Heart right ventricle (tissue), 16 donors: ENCODE measurements around the gene KIF26B. TPM values are rescaled to one million over a fixed set of nuclear protein-coding genes. Genes with fewer than 3 reads are reported as not detected.

Experiments
- ATAC-seq, 8 donors: fragments of 200-7000 bp; cut with Tn5 transposase; one replicate each; pipeline ENCODE4 v1.9.1; 2020; ENCODE audit warnings: mild to moderate bottlenecking in 8 of 8, moderate library complexity in 8 of 8, moderate number of reproducible peaks in 1 of 8
- DNase-seq, 2 donors: peaks; one replicate each; pipeline ENCODE4 v3.0.0-alpha.2; 2020
- H3K27ac ChIP-seq, 10 donors: fragments of 200-600 bp; sonication (generic) in 2 of 10; one replicate each; pipeline versions ENCODE4 v1.5.0 to v1.8.0; 2020 to 2022; ENCODE audit warnings: mild to moderate bottlenecking in 3 of 10
- H3K27me3 ChIP-seq, 7 donors: fragments of 200-600 bp; one replicate each; pipeline ENCODE4 v1.8.0; 2021 to 2022; ENCODE audit warnings: mild to moderate bottlenecking in 2 of 7
- H3K36me3 ChIP-seq, 9 donors: fragments of 200-600 bp; sonication (generic) in 1 of 9; one replicate each; pipeline versions ENCODE4 v1.5.0 to v1.8.0; 2020 to 2022; ENCODE audit warnings: mild to moderate bottlenecking in 2 of 9
- H3K4me1 ChIP-seq, 9 donors: fragments of 200-600 bp; sonication (generic) in 1 of 9; one replicate each; pipeline versions ENCODE4 v1.5.0 to v1.8.0; 2020 to 2022; ENCODE audit warnings: mild to moderate bottlenecking in 4 of 9
- H3K4me3 ChIP-seq, 10 donors: fragments of 200-600 bp; sonication (generic) in 2 of 10; one replicate each; pipeline versions ENCODE4 v1.5.0 to v1.8.0; 2020 to 2022; ENCODE audit warnings: mild to moderate bottlenecking in 7 of 10, moderate library complexity in 2 of 10
- H3K9me3 ChIP-seq, 11 donors: fragments of 200-600 bp in 10 of 11; sonication (generic) in 2 of 11; one replicate each; pipeline versions ENCODE4 v1.5.0 to v1.8.0; 2013 to 2022; ENCODE audit warnings: mild to moderate bottlenecking in 2 of 11, control low read depth in 1 of 11, moderate library complexity in 1 of 11
- CTCF ChIP-seq, 9 donors: fragments of 200-600 bp; sonication (generic) in 2 of 9; IDR thresholded peaks; one replicate each; pipeline versions ENCODE4 v1.5.0 to v1.8.0; 2021 to 2022; ENCODE audit warnings: antibody characterized with exemption in 9 of 9, mild to moderate bottlenecking in 5 of 9, moderate library complexity in 1 of 9
- WGBS, 2 donors: extraction: QIAGEN DNeasy Blood & Tissue Kit; methylation state at CpG; one replicate each; pipeline ENCODE4 v1.1.7; 2013; ENCODE audit warnings: inconsistent platforms in 1 of 2; 5-methylcytosine and 5-hydroxymethylcytosine counted together
- intact Hi-C, 10 donors: fragments of 100-400 bp; cut with DNase I; formaldehyde crosslinking; loops; one replicate each; pipeline versions ENCODE4 v1.11.1 to v1.14.2; 2022
- polyA plus RNA-seq, 2 donors: library from polyadenylated mRNA; stranded (reverse); fragments of 200-250 nt; gene quantifications; one replicate each; pipeline ENCODE4 v1.2.3, GENCODE V29; 2013
- total RNA-seq, 10 donors: library from RNA; stranded (reverse); fragmentation: NEBNext Ultra II Directional in 3 of 10; extraction: Animal tissue kit (Norgen Biotek cat#: 25700) in 3 of 10; gene quantifications; one replicate each; pipeline versions ENCODE4 v1.2.1 to v1.2.4, GENCODE V29; 2021 to 2023
- donor health status: Arrhythmogenic right ventricular cardiomyopathy.
- donor health status: ischemic (EF 13 %, LVEDD 7.1; RV severe dilation, severe dysfunction).
- donor health status: healthy with polysubstance abuse.
- donor health status: DM: no; HTN: yes; CAD: no.
- donor health status: DM: no; HTN: no; CAD: no.
- donor health status: ischemic (EF 25% LVEDD 6.9; RV normal size, moderate dysfunction).
- donor health status: ischemic (EF 25% LVEDD 5.7; RV mildly dilated, moderate dysfunction).
- donor health status: healthy.
- donor health status: DM: yes; HTN: yes; CAD: no.
- donor health status: Ischemic cardiomyopathy.
- donor health status: ischemic (EF 35%, LVEDD 5.7; RV mildly dilated, moderate dysfunction).
- donor health status: nonischemic (EF 11% LVEDD 7.7; RV severe dilation, severe dysfunction).
- donor health status: DM: yes; HTN: yes; CAD: no.
- donor health status: PGD.
- donor health status: ischemic (EF 29% LVEDD 5.4; RV normal size, mild dysfunction).
- donor health status: nonischemic (EF 23%, LVEDD 6.1; RV moderate dilation, normal function).

KIF26B gene
- total and polyA plus RNA-seq, 12 donors = 0.66 to 8.8 (median 2.8) TPM

DNA sequence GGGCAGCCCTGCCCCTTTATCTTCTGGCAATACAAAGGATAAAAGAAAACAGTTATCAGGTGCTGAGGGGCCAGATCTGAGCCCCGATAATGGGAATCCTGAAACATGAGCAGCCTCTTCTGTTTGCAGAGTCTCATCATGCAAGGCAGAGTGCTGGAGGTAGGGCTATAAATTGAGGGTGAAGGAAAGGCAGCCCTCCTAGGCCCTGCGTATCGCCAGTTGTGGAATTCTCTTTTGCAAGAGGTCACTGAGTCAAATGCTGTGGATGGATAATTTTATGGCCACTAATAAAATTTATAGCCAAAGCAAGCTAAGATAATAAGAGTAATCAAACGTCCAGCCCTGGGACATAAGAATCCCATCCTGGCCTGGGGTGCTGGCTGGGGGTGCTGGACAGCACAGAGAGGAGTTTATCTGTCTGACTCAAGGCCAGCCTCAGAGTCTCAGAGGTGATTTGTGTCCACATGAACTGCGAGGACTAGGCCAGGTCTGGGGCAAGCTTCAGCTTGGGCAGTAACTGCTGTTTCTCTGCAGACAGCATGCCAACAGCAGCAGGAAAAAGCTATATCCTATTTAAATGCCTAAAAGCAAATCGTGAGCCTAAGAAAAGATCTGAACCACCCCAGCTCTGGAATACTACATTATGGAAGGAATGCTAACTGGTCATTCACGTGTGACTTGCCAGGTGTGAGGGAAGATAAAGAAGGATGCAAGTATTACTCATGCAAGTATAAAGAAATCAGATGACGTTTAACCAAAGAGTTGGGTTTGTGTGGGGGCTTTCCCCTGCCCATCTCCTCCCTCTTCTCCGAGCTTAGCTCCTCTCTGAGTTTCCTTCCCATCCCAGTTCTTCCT is 254.8 kb downstream of the KIF26B start:
- no peak for DNase-seq
- Histone ChIP-seq H3K4me1 (no peaks in the 10 kb centered on the region), H3K27me3 (peaks cover 0 to 7% (median 0%) of the 10 kb centered on the region in 7 donors), H3K27ac (no peak overlapping the region), H3K9me3 (no peaks in the 10 kb centered on the region), H3K36me3 (no peaks in the 10 kb centered on the region), H3K4me3 (no peak overlapping the region)
- no peak for ATAC-seq
- no peak for TF ChIP-seq CTCF (IDR thresholded peaks at IDR 0.05)
- 82% methylated on average over 9 of the region's 9 CpGs for WGBS, 2 donors
- intact Hi-C loops = no loop called here

GRCh38 chr1:245411245-245412036 is 256.7 kb downstream of the KIF26B start:
- no peaks in the 10 kb centered on the region for H3K36me3 ChIP-seq
- no peak for TF ChIP-seq CTCF (IDR thresholded peaks at IDR 0.05)
- H3K27ac ChIP-seq = no peak overlapping the region
- no peaks in the 10 kb centered on the region for H3K4me1 ChIP-seq
- H3K4me3 ChIP-seq = no peak overlapping the region
- intact Hi-C loops = no loop called here
- WGBS, 2 donors = 80 to 87% methylated on average over 14 of the region's 14 CpGs
- H3K27me3 ChIP-seq = peaks cover 0 to 13% (median 0%) of the 10 kb centered on the region in 7 donors
- ATAC-seq (no peak), DNase-seq (no peak)
- no peaks in the 10 kb centered on the region for H3K9me3 ChIP-seq

DNA sequence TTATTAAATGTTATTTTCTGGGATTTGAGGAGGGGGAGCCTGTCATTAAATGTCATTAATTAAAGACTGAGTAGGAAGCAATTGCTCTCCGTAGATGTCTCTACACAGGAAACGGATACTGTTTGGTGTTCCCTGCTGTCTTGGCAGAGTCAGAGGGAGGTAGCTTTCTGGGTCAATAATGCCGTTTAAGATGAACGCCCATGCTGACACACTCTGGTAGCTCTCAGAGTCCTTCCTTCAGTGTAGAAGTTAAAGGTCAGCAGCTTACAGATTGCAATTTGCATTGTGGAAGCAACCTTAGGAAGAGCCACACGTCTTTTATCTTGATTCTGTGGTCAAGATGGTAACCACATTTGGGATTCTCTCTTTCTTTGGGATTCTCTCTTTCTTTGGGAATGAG is 257.5 kb downstream of the KIF26B start:
- ATAC-seq = no peak
- intact Hi-C loops = no loop called here
- DNase-seq = no peak
- Histone ChIP-seq H3K4me3 (no peak overlapping the region), H3K27ac (no peak overlapping the region), H3K36me3 (no peaks in the 10 kb centered on the region), H3K27me3 (peaks cover 0 to 13% (median 0%) of the 10 kb centered on the region in 7 donors), H3K4me1 (no peaks in the 10 kb centered on the region), H3K9me3 (no peaks in the 10 kb centered on the region)
- 66 to 79% methylated on average over 5 of the region's 5 CpGs for WGBS, 2 donors
- TF ChIP-seq CTCF (IDR thresholded peaks at IDR 0.05) = no peak

DNA sequence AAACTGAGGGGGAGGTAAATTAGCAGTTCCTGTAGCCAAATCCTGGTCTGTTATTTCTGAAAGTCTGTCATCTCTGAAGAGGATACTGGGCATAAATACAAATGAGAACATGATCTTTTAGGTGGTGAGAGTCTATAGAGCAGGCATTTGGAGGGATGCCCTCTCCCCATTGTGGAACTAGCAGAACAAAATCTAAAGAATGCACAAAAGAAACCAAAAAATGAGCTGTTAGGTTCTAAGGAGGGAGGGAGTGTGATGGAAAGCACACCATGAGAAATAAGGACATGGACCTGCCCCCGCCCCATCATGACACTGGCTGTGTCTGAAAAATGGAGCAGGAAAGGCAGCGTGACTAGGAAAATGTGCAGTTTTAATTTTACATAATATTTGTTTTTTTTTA is 262.0 kb downstream of the KIF26B start:
- H3K4me3 ChIP-seq = no peak overlapping the region
- no peaks in the 10 kb centered on the region for H3K9me3 ChIP-seq
- WGBS, 2 donors = 92 to 100% methylated on average over 2 of the region's 2 CpGs
- H3K36me3 ChIP-seq = no peaks in the 10 kb centered on the region
- TF ChIP-seq CTCF (IDR thresholded peaks at IDR 0.05) = no peak
- no peaks in the 10 kb centered on the region for H3K4me1 ChIP-seq
- no peak for DNase-seq
- no peak for ATAC-seq
- peaks cover 0 to 40% (median 11%) of the 10 kb centered on the region in 7 donors for H3K27me3 ChIP-seq
- intact Hi-C loops = no loop called here
- no peak overlapping the region for H3K27ac ChIP-seq
